RWPE1 (cell line): ENCODE measurements around the gene IFT74.

Source experiments
- CTCF ChIA-PET: fragments of 350-600 bp; sonication (Branson Sonifier 250); formaldehyde crosslinking; extraction: SDS; loops from one replicate; lab custom pipeline; 2021; lab: Yijun Ruan, JAX
- POLR2A ChIA-PET: fragments of 400-600 bp; formaldehyde crosslinking; extraction: SDS; loops from one replicate; lab custom pipeline; 2020; ENCODE audit warnings: antibody characterized with exemption; ENCODE audit not compliant: low non-redundant PET; lab: Yijun Ruan, JAX
- DNase-seq: peaks from one replicate; pipeline ENCODE4 v3.0.0; 2012; ENCODE audit warnings: low spot score
- H3K27ac ChIP-seq: fragments of 450-650 bp; 2 replicates; pipeline ENCODE4 v1.5.1; 2017
- CTCF ChIP-seq: fragments of 450-650 bp; conservative IDR thresholded peaks from 2 replicates; pipeline ENCODE4 v1.5.1; 2017; ENCODE audit warnings: low read depth, mild to moderate bottlenecking

Gene IFT74

GRCh38 chr9:27110181-27110580 is 154.0 kb downstream of the IFT74 start:
- H3K27ac ChIP-seq = no peak overlapping the region
- CTCF ChIA-PET = no interaction called here
- DNase-seq = no peak
- POLR2A ChIA-PET = no interaction called here
- no peak for TF ChIP-seq CTCF

GRCh38 chr9:27112235-27112634 is 156.0 kb downstream of the IFT74 start:
- no peak overlapping the region for H3K27ac ChIP-seq
- ChIA-PET CTCF (no interaction called here), POLR2A (no interaction called here)
- TF ChIP-seq CTCF = no peak
- no peak for DNase-seq
